Hypothalamus (tissue), 51 donors: ENCODE data around the gene PPFIA2.
"Not testable (repeated sequence)": the region's sequence is repeated elsewhere in the genome, so short reads cannot be mapped to it uniquely, and the experiment has no call there.

ENCODE experiments used
- DNase-seq, 51 donors: peaks; one replicate each; lab custom pipeline; 2025; lab: John Stamatoyannopoulos, UW

PPFIA2 gene

GRCh38 chr12:81679614-81680013 is 79.5 kb downstream of the PPFIA2 start:
- DNase-seq: no peak

GRCh38 chr12:81670759-81671158 is 88.4 kb downstream of the PPFIA2 start:
- no peak for DNase-seq

- peak in 3 of 51 donors; percentile 0 to 14 (median 5) for DNase-seq
Observed at GRCh38 chr12:81668475-81668874, 90.7 kb downstream of the PPFIA2 start.

- not testable (repeated sequence) for DNase-seq
Observed at GRCh38 chr12:81659310-81659709, 99.8 kb downstream of the PPFIA2 start.

- DNase-seq: peak in 1 of 51 donors; percentile 45
Observed at GRCh38 chr12:81644503-81644902, 114.6 kb downstream of the PPFIA2 start.

GRCh38 chr12:81639196-81639595 is 120.0 kb downstream of the PPFIA2 start:
- DNase-seq: no peak

- DNase-seq: no peak
Observed at GRCh38 chr12:81633127-81633526, 126.0 kb downstream of the PPFIA2 start.

GRCh38 chr12:81627336-81628189 is 131.6 kb downstream of the PPFIA2 start:
- peak in 1 of 51 donors; percentile 77 for DNase-seq

GRCh38 chr12:81626406-81626805 is 132.7 kb downstream of the PPFIA2 start:
- DNase-seq: no peak

- DNase-seq: no peak
Observed at GRCh38 chr12:81617915-81618314, 141.2 kb downstream of the PPFIA2 start.

GRCh38 chr12:81615026-81615588 is 144.0 kb downstream of the PPFIA2 start:
- DNase-seq: no peak

- no peak for DNase-seq
Observed at GRCh38 chr12:81610955-81611889, 147.9 kb downstream of the PPFIA2 start.

GRCh38 chr12:81597928-81598604 is 161.1 kb downstream of the PPFIA2 start:
- DNase-seq: peak in 1 of 51 donors; percentile 24

- peak in 1 of 51 donors; percentile 5 for DNase-seq
Observed at GRCh38 chr12:81596558-81596957, 162.6 kb downstream of the PPFIA2 start.

- DNase-seq: no peak
Observed at GRCh38 chr12:81591256-81591655, 167.9 kb downstream of the PPFIA2 start.

GRCh38 chr12:81590703-81591102 is 168.4 kb downstream of the PPFIA2 start:
- DNase-seq: not testable (repeated sequence)

GRCh38 chr12:81588235-81589008 is 170.7 kb downstream of the PPFIA2 start:
- no peak for DNase-seq

GRCh38 chr12:81585787-81586186 is 173.4 kb downstream of the PPFIA2 start:
- no peak for DNase-seq

- DNase-seq: no peak
Observed at GRCh38 chr12:81573228-81573627, 185.9 kb downstream of the PPFIA2 start.

- no peak for DNase-seq
Observed at GRCh38 chr12:81572411-81572810, 186.7 kb downstream of the PPFIA2 start.
